Measurements from ENCODE around the gene OSBPL9. TPM values are rescaled to one million over a fixed set of nuclear protein-coding genes. Genes with fewer than 3 reads are reported as not detected.
"Not testable (repeated sequence)": the region's sequence is repeated elsewhere in the genome, so short reads cannot be mapped to it uniquely, and the experiment has no call there.

The OSBPL9 gene
- total RNA-seq, 1 donor from 2014 or later: 83.4 TPM

- no peak for DNase-seq (ENCODE audit: low read depth in 2 of 2)
Measured at GRCh38 chr1:51663721-51664120, 46.8 kb downstream of the OSBPL9 start.

- DNase-seq (ENCODE audit: low read depth in 2 of 2): no peak
Measured at GRCh38 chr1:51664421-51665240, 47.7 kb downstream of the OSBPL9 start.

- DNase-seq (ENCODE audit: low read depth in 2 of 2): no peak
Measured at GRCh38 chr1:51666478-51666877, 49.6 kb downstream of the OSBPL9 start.

- no peak for DNase-seq (ENCODE audit: low read depth in 2 of 2)
Measured at GRCh38 chr1:51667561-51667960, 50.7 kb downstream of the OSBPL9 start.

GRCh38 chr1:51669272-51669671, 52.4 kb downstream of the OSBPL9 start:
- DNase-seq (ENCODE audit: low read depth in 2 of 2): no peak

- no peak for DNase-seq (ENCODE audit: low read depth in 2 of 2)
Measured at GRCh38 chr1:51669816-51670215, 52.9 kb downstream of the OSBPL9 start.

- DNase-seq (ENCODE audit: low read depth in 2 of 2): peak; percentile 31 to 91
Measured at GRCh38 chr1:51671527-51672325, 54.8 kb downstream of the OSBPL9 start.

- DNase-seq (ENCODE audit: low read depth in 2 of 2): peak in 1 of 2 donors; percentile 26
Measured at GRCh38 chr1:51673279-51673678, 56.4 kb downstream of the OSBPL9 start.

- no peak for DNase-seq (ENCODE audit: low read depth in 2 of 2)
Measured at GRCh38 chr1:51675177-51675780, 58.4 kb downstream of the OSBPL9 start.

GRCh38 chr1:51679435-51679834, 62.5 kb downstream of the OSBPL9 start:
- DNase-seq (ENCODE audit: low read depth in 2 of 2): peak in 1 of 2 donors; percentile 36

- DNase-seq (ENCODE audit: low read depth in 2 of 2): no peak
Measured at GRCh38 chr1:51684776-51685175, 67.9 kb downstream of the OSBPL9 start.

GRCh38 chr1:51686450-51686849, 69.6 kb downstream of the OSBPL9 start:
- no peak for DNase-seq (ENCODE audit: low read depth in 2 of 2)

- no peak for DNase-seq (ENCODE audit: low read depth in 2 of 2)
Measured at GRCh38 chr1:51689075-51689440, 72.2 kb downstream of the OSBPL9 start.

- no peak for DNase-seq (ENCODE audit: low read depth in 2 of 2)
Measured at GRCh38 chr1:51689643-51690042, 72.8 kb downstream of the OSBPL9 start.

GRCh38 chr1:51690285-51690961, 73.5 kb downstream of the OSBPL9 start:
- peak; percentile 60 to 71 for DNase-seq (ENCODE audit: low read depth in 2 of 2)

- DNase-seq (ENCODE audit: low read depth in 2 of 2): no peak
Measured at GRCh38 chr1:51691920-51692319, 75.0 kb downstream of the OSBPL9 start.

GRCh38 chr1:51693419-51694155, 76.7 kb downstream of the OSBPL9 start:
- peak in 1 of 2 donors; percentile 8 for DNase-seq (ENCODE audit: low read depth in 2 of 2)

GRCh38 chr1:51697166-51697565, 80.3 kb downstream of the OSBPL9 start:
- DNase-seq (ENCODE audit: low read depth in 2 of 2): no peak

GRCh38 chr1:51699391-51699790, 82.5 kb downstream of the OSBPL9 start:
- DNase-seq (ENCODE audit: low read depth in 2 of 2): no peak

- not testable (repeated sequence) for DNase-seq (ENCODE audit: low read depth in 2 of 2)
Measured at GRCh38 chr1:51701782-51702181, 84.9 kb downstream of the OSBPL9 start.

GRCh38 chr1:51702220-51702619, 85.3 kb downstream of the OSBPL9 start:
- DNase-seq (ENCODE audit: low read depth in 2 of 2): not testable (repeated sequence)

Measured in dermis microvascular lymphatic vessel endothelial cell (primary cell).